Activated CD8-positive, alpha-beta memory T cell treated with anti-CD3 and anti-CD28 coated beads for 24 hours (primary cell): Measurements from ENCODE around the gene GNAS.

ENCODE experiments used
- DNase-seq: peaks from one replicate; pipeline ENCODE4 v3.0.0-alpha.2; 2020

Gene GNAS

DNA sequence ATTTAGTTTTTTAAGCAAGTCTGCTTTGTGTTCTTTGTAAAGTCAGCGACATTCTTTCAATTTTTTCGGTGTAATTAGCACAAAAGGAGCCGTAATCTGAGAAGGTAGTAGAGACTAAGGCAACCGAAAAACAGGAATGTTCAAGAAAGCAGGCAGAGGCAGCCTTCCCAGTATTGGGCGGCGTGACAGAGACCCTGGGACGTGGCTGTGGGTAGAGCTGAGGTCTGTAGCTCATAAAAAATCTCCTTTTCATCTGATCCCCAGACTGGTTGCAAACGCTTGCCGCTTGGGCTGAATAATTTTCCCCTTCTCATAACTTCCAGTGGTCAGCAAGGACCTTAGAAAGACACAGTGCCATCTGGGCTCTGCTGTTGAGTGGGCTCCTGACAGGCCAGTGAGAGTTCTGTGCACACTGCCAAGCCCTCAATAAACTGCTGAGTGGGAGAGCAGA lies 30.8 kb downstream of the GNAS start:
- DNase-seq: no peak

DNA sequence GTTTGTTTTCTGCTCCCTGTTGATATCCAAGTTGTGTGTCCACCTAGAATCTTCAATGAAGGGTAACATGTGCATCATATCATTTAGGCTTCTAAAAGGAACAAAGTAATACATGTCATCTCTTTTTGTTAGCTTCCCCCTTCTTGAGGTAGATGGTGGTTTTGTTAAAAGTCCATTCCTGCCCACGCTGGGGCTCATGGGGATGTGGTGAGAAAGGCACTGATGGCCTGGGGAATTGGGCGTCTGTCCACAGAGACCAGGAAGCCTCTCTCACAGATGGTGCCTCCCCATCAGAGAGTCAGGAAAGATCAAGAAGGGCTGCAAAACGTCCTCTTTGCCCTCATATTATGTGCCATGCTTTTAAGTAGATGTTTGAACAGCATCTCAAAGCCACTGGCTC lies 32.5 kb downstream of the GNAS start:
- no peak for DNase-seq

DNA sequence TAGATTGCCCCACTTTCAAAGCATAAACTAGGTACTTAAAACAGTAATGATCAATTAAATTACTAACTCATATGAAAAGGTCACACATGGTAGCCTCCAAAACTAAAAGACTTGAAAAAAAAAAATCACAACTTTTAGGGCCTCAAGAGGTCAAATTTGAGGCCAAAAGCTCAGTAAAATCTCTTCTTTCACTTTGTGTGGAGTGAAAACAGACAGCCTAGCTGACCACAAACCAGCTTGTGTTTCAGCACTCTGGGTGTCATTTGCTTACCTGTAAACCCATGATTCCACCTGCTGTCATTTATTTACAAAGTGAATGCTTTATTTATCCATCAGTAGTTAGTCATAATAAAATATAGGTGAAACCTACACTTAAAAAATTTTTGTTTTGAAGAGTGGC lies 34.0 kb downstream of the GNAS start:
- no peak for DNase-seq

DNA sequence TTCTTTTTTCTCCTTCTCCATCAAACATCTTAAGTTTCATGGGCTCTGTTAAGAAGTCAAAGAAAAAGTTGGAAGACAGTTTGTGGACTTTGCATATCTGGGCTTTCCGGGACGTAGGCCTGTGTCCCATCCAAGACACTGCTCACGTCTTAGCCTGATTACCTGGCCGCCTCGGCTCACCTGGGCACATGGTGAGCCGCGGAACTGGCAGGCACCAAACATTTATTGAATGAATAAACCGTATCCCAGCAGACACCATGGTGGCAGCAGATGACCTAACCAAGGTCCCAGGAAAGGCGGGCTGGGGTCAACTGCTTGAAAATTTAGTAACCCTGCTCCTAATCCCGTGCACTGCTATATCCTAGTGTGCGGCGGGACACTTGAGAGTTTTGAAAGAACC lies 35.6 kb downstream of the GNAS start:
- no peak for DNase-seq

DNA sequence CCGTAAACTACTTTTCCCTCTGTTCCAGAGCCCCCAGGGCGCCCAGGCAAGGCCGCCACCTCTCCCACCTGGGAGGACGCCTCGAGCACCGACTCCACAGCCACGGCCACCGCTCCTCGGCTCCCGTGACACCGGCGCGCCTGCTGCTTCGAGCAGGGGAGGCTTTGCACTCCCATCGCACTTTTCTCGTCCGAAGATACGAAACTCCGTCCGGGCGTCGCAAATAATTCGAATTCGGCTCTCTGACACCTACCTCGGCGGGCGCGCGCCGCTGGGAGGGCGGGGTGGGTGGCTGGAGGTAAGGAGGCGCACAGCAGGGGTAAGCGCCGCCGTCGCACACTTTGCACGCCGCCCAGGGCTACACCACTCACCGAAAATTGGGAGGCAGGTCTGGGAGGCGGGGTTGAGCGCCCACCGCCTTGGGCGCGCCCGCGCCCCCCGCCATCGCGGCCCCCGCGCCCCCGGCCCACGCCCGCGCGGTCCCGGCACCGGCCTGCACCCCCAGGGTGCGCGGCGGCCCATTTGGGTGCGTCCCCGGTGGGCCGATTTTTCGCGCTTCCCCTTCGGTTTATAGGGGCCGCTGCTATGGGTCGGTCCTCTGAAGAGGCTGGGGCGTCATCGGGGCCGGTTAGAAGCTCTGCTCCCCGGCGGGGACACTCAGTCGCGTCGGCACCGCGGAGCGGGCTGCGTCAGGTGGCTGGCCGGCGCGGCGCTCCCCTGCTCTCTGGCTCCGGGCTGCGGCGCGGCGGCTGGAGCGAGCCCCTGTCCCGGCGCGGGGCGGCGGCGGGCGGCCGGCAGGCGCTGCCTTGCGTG lies 36.2 kb downstream of the GNAS start:
- DNase-seq: peak; percentile 90

DNA sequence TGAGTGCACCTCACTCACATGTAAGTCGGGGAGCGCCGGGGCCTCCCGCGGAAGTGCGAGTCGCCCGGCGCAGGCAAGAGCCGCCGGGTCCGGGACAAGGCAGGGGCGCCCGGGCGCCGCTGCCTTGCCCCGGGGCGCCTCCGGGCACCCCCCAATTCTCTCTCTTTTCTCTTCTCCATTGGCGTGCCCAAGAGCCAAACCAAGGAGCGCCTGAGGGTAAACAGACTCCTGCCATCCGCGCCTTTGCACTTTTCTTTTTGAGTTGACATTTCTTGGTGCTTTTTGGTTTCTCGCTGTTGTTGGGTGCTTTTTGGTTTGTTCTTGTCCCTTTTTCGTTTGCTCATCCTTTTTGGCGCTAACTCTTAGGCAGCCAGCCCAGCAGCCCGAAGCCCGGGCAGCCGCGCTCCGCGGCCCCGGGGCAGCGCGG lies 36.8 kb downstream of the GNAS start:
- DNase-seq: no peak

DNA sequence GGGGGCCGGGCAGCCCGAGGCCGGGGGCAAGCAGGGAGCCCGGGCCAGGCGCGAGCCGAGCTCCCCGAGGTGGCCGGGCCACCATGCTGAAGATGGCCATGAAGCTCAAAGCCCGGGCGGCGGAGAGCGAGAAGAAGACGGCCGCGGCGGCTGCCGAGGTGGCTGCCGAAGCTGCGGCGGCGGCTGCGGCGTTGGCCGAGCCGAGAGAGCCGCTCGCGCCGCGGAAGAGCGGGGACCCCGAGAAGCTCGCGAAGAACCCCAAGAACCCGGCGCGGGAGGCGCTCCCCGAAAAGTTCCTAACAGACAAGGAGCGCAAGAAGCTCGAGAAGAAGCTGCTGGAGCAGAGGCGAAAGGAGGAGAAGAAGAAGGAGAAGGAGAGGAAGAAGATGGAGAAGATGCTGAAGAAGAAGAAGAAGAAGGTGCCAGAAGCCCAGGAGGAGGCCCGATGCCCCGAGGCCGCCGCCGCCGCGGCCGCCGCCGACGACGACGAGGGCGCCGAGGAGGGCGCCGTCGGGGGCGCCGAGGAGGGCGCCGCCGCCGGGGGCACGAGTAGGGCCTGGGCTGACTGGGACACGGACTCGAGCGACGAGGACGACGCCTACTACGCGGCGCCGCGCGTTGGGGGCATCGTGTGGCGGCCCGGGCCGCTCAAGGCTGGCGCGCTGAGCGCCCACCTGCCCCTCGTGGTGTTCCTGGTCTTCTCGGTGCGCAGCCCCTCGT lies 37.4 kb downstream of the GNAS start:
- DNase-seq: no peak

DNA sequence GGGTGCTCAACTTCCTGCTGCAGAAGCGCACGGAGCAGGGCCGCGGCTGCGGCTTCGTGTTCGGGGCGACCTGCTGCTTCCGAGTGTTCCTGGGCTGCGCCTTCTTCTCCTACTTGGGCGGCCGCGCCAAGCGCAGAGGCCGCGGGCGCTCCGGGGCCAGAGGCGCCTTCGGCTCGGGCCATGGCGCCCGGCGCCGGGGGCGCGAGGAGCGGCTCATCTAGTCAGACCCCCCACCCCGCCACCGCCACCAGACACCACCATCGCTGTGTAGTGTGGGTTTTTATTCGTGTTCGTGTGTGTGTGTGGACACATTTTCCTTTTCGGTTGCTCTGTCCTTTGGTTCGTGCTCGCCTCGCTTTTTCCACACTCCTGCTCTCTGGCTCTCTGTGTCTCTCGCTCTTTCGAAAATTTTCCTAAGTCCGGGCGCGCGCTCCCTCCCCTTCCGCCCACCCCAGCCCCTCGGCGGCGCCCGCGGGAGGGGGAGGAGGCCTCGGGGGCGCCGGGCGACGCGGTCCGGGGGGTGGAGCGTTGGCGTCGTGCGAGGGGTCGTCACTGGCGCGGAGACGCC lies 38.1 kb downstream of the GNAS start:
- DNase-seq: peak; percentile 88

DNA sequence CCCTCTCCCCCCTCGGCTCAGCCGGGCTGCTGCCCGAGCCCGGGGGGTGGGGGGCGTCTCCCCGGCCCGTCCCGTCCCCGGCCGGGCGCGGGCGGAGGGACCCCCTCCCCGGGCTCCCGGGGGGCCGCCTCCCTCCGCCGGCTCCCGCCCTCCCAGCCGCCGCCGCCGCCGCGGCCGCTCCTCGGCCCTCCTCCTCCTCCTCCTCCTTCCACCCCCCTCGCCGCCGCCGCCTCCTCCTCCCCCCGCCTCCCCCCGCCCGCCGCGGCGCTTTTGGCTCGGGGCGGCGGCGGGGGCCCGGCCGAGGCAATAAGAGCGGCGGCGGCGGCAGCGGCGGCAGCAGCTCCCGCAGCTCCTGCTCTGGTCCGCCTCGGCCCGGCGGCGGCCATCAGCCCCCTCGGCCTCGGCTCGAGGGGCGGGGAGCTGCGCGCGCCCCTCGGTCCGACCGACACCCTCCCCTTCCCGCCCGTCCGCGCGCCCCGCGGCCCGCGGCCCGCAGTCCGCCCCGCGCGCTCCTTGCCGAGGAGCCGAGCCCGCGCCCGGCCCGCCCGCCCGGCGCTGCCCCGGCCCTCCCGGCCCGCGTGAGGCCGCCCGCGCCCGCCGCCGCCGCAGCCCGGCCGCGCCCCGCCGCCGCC lies 38.7 kb downstream of the GNAS start:
- DNase-seq: peak; percentile 87

DNA sequence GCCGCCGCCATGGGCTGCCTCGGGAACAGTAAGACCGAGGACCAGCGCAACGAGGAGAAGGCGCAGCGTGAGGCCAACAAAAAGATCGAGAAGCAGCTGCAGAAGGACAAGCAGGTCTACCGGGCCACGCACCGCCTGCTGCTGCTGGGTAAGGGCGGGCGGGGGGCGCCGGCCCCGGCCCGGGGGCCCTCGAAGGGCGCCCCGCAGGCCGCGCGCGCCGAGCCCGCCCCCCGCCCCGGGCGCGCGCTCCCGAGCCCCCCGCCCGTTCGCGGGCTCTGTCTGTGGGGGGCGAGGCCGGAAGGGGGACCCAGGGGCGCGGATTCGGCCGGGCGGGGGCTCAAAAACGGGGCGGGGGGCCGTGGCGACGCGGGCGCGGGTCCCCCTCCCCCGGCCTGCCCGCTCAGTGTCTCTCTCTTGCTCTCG lies 39.2 kb downstream of the GNAS start:
- peak; percentile 77 for DNase-seq

DNA sequence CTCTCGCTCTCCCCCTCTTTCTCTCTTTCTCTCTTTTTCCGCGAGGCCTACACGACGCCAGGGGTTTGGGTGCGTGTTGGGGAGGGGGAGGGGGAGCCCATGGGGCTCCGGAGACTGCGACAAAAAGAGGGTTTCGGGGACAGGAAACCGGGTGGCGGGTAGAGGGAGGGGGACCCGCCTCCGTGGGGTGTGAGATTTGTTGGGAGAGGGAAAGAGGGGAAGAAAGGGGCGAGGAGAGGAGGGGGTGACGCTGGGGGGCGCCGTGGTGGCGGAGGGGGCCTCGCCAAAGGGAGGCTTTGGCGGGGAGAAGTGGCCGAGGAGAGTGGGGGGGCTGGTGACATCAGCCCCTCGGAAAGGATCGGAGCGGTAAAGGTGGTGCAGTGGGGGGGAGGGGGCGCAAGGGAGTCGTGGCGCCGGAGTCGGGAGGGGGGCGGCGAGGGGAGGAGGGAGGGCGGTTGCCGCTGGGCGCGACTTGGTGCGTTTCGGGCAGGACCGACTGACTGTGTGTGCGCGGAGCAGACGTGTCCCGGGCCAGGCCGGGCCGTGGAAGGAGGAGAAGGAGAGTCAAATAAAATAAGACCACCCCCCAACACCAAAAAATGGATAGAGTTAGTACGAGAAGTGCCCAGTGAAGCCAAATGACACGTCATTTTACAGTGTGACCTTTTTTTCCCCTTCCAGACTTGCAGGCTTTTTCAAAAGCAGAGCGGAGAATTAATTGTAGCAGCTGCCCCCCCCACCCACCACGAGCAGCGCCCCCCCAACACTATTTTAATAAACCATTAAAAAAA lies 39.8 kb downstream of the GNAS start:
- peak; percentile 89 for DNase-seq

DNA sequence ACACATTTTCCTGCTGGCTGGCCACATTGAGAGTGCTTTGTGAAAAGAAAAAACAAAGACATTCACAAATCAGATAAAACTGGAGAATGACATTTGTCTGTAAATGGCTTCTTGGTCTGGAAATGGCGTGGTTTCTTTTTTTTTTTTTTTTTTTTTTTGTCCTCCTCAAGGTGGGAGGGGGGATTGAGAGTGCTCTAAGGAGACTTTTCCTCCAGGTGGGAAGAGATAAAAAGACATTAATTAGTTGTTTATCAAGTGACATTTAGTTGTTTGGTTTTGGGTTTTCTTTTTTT lies 40.4 kb downstream of the GNAS start:
- DNase-seq: no peak

DNA sequence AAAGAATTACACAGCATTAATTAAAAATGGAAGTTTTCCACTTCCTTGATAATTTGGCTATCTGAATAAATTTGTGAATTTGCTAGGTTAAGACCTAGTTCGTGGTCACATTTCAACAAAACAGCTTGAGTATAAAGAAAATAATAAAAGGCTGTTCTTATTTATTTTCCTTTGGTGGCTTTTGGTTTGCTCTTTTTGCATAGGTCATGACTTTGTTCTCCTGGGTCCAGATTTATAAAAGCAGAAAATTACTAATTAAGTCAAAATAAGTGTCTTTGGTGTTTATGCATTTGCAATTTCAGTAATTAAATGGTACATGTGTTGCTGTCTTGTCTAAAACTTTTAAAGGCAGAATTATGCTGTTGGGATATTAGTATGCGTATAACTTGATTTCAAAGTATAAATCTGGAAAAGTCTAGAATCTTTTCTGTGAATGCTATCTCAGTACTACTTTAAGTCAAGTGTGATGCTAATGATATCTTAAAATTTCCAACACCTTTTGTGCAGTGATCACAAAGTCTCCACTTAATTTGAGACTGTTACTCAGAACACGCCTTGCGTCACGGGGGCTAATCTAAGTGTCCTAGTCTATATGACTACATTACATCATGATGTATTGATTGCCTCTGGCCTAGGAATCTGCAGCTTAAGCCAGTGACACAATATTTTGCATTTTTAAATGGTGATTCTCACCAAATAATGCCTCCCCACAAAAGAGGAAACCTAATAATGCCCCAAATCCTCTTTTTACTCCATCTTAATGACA lies 41.0 kb downstream of the GNAS start:
- no peak for DNase-seq

DNA sequence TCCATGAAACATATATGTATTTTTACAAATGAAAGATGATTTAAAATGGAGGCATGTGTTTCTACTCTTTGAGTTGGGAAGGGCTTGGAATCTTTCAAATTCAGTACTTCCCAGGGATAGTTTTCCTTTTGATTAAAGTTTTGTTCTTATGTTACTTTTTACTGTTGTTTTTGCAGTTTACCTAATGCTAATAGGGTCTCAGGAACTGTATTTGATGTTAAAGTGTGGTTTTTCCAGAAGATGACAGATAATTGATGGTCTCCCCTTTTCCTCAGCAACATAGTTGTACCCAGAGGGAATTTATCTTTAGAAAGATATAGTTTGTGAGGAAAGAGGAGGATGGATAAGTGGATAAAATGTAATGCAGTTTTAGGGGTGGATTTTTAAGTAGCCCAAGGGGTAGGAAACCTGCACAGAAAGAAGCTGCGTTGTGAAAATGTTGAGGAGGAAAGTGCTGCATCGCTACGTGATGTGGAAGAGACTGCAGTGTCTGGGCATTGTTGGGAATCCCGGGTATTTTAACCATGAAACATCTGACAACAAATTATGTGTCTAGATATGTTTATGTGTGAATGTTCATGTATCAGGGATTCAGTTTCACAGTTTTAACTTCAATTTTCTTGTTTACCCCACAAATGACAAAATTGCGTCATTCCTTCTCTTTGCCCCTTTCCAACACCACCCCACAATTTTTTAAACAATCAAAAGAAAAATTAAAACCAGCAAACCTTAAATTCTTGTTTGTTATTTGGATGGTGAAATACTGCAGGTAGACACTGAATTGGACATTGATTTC lies 42.3 kb downstream of the GNAS start:
- no peak for DNase-seq

DNA sequence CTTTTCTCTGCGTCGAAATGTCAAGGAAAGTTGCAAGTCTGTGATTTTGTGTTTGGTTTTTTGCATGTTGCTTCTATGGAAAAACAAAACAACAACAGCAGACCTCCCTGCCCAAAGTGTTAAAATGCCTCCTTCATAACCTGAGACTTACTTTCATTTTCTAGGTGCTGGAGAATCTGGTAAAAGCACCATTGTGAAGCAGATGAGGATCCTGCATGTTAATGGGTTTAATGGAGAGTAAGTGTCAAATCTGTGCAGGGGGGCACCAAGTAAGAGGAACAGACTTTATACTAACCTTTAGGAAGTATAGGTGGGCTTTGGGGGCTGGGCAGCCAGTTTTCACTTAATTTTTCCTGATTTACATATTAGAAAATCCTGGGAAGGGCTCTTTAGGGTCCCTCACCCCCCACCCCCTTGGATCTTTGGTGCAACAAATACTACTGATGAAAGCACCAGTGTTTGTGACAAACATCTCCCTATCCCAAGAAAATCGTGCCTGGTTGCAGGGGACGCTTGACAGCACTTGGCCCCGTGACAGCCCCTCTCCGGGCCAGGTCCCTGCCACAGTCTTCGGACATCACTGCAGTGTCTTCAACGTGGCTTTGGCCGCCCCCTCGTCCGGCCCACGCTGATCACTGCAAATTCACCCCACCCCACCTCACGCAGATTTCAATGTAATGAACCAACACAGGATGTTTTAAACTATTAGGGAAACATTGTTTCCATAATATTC lies 43.1 kb downstream of the GNAS start:
- DNase-seq: no peak

DNA sequence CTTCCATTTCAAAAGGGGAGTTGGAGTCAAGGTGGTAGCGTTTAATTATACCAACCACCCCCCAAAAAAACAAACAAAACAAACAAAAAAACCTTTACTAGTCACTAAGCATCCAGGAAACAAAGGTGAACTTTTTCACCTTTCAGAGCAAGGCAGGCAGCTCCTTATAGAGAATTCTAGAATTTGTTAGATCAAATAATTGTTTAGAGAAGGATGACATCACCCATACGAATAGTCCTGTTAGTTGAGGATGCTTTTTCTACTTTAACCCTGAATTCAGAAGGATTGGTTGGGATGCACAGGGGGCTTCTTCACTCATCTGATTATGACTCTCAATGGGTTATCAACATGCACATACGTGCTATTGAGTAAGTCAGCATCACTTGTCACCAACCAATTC lies 44.3 kb downstream of the GNAS start:
- no peak for DNase-seq

DNA sequence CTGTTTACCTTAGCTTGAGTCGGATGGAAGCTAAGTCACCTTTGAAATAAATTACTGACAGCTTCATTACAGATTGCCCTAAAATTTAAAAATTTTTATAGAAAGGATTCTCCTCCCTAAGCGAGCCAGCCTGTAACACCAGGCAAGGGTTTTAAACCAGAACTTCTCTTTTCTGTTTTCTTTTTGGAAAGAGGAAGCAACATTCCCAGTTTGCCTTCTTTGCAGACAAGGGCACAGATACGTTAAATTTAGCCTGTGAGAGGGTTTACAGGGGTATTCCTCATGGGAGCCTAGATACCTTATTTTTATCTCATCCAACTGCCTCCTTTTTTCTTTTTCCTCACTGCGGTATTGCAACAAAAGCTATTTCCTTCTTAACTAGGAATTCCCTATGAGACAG lies 45.0 kb downstream of the GNAS start:
- no peak for DNase-seq

DNA sequence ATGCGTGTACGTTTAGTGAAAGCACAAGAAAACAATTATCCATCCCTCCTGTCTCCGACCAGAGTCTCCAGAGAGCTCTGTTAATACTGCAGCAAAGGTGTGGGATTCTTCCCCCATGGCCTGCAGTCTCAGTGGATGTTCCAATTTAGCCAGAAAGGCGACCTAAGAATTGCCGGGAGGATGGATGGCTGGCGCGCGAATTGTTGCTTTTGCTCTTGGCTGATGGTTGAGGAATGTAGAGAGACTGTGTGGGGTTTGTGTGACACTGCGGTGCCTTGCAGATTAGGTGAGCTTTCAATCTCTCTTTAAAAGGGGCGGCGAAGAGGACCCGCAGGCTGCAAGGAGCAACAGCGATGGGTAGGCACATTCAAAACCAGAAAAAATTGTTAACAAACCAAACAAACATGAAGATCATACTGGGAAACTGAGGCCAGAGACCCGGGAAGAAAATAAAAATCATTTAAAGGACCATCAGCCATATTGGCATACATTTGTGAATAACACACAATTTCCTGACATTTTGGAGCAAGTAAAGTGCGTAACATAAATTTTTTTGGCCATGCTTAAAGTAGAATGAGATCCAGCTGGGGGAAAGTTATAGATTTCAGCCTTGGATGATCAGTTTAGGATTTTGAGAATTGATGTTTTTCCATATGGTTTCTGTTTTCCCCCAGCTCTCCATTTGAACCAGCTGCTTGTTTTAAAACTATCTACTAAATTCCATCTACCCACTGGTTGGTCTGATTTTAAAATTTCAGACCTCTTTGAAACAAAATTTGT lies 46.3 kb downstream of the GNAS start:
- no peak for DNase-seq

DNA sequence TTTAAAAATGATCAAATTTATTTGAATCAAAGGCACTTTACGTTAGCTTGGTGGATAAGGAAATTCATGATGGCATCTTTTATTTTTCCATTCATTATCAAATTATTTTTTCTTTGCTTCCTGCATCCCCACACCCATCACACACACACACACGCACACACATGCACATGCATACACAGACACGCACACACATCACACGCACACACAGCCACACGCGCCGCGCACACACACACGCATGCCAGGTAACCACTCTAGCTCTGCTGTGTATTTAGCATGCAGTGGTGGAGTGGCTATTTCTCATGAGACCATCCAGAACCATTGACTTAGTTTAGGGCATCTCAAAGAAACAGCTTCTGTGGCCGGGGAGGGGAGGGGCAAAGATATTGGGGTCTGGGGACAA lies 47.0 kb downstream of the GNAS start:
- DNase-seq: no peak

DNA sequence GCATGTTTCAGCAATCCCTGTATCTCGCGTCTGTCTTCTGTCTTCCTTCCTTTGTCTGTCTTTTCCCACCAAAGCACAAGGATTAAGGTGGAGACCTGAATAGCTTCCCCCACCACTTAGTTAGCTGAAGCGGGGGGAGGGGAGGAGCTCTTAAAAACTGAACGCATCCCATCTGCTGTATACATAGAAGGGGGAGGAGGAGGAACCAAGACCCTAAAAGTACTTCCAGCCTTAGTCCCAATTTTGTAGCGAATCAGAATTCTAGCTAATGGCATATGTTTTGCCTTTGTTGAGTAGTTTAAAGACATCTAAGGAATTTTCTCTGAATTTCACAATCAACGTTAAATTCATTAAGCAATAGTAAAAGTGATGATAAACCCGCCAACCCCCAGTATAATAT lies 47.9 kb downstream of the GNAS start:
- DNase-seq: no peak
